HG02970 (cell line): ENCODE results near the gene TMEM267.
"Not testable (repeated sequence)": the region's sequence is repeated elsewhere in the genome, so short reads cannot be mapped to it uniquely, and the experiment has no call there.

Source experiments
- ATAC-seq: cut with Tn5 transposase; IDR thresholded peaks from one replicate; pipeline ENCODE4 v1.9.1; 2021; ENCODE audit warnings: mild to moderate bottlenecking, moderate library complexity, moderate number of reproducible peaks; ENCODE audit not compliant: unreplicated experiment, low FRiP score

Gene TMEM267

GRCh38 chr5:43412156-43412555 is 71.5 kb downstream of the TMEM267 start, which contains the start of gene CCL28:
Gene CCL28 (minus strand): TSS chr5:43412391. CDS start chr5:43412316, 75 bp downstream.
- ATAC-seq = no peak

DNA sequence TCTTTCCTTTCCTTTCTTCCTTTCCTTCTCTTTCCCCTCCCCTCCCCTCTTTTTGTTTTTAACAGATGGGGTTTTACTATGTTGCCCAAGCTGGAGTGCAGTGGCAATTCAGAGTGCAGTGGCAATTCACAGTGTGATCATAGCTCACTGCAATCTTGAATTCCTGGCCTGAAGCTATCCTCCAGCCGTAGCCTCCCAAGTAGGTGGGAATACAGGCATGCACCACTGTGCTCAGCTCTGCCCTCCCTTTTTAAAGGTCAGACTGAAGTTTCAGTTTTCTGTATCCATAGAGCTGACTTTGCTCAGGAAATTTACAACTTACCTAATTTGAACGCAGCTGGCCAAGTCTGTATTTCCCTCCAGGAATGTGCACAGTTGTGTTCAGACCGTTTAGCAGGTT is 72.2 kb downstream of the TMEM267 start:
- ATAC-seq = no peak

- ATAC-seq = no peak
Measured at GRCh38 chr5:43410414-43410813, 73.3 kb downstream of the TMEM267 start.

DNA sequence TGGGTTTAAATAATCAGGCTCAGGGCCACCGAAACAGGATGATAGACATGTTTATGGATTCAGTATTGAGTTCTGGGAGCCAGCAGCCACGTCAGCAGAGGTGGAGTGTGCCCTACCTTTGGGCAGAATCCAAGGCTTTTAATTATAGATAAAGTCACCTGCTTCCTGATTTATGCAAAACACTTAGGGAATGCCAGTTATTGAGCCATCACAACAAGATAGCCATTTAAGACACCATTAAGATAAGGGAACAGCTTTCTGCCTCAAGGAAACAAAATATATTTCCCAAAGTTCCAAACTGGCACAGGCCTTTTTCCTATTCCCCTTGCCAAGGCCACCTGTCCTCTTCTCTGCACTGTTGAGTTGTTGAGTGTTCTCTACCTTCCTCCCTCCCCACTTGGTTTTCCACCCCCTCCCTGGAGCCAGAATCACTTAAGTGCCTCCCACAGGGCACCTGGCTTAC is 73.8 kb downstream of the TMEM267 start:
- ATAC-seq = no peak

DNA sequence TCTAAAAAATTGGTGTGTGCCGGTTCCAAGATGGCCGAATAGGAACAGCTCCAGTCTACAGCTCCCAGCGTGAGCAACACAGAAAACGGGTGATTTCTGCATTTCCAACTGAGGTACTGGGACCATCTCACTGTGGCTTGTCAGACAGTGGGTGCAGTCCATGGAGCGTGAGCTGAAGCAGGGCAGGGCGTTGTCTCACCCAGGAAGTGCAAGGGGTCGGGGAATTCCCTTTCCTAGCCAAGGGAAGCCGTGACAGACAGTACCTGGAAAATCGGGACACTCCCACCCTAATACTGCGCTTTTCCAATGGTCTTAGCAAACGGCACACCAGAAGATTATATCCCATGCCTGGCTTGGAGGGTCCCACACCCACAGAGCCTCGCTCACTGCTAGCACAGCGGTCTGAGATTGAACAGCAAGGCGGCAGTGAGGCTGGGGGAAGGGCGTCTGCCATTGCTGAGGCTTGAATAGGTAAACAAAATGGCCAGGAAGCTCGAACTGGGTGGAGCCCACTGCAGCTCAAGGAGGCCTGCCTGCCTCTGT is 81.1 kb downstream of the TMEM267 start:
- ATAC-seq = not testable (repeated sequence)

- no peak for ATAC-seq
Measured at GRCh38 chr5:43401827-43402226, 81.8 kb downstream of the TMEM267 start.

DNA sequence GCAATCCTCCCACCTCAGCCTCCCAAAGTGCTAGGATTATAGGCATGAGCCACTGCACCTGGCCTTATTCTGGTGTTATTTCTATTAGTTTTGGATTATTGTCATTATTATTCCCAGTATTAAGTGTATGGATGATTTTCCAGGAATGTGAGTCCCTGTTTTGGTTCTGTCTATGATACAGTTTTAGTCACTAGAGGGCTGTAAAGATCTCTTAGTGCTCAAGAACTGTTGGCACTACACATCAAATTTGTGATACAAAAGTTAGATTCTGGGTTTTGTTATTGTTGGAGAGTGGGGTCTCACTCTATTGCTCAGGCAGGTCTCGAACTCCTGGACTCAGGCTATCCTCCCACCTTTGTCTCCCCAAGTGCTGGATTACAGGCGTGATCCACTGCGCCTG is 83.6 kb downstream of the TMEM267 start:
- no peak for ATAC-seq

- ATAC-seq = peak; percentile 90
Measured at GRCh38 chr5:43396762-43397304, 86.8 kb downstream of the TMEM267 start.
